ENCODE results near the gene UPF3A.
"Not testable (repeated sequence)": the region's sequence is repeated elsewhere in the genome, so short reads cannot be mapped to it uniquely, and the experiment has no call there.

Gene UPF3A, protein sequence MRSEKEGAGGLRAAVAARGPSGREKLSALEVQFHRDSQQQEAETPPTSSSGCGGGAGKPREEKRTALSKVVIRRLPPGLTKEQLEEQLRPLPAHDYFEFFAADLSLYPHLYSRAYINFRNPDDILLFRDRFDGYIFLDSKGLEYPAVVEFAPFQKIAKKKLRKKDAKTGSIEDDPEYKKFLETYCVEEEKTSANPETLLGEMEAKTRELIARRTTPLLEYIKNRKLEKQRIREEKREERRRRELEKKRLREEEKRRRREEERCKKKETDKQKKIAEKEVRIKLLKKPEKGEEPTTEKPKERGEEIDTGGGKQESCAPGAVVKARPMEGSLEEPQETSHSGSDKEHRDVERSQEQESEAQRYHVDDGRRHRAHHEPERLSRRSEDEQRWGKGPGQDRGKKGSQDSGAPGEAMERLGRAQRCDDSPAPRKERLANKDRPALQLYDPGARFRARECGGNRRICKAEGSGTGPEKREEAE

DNA sequence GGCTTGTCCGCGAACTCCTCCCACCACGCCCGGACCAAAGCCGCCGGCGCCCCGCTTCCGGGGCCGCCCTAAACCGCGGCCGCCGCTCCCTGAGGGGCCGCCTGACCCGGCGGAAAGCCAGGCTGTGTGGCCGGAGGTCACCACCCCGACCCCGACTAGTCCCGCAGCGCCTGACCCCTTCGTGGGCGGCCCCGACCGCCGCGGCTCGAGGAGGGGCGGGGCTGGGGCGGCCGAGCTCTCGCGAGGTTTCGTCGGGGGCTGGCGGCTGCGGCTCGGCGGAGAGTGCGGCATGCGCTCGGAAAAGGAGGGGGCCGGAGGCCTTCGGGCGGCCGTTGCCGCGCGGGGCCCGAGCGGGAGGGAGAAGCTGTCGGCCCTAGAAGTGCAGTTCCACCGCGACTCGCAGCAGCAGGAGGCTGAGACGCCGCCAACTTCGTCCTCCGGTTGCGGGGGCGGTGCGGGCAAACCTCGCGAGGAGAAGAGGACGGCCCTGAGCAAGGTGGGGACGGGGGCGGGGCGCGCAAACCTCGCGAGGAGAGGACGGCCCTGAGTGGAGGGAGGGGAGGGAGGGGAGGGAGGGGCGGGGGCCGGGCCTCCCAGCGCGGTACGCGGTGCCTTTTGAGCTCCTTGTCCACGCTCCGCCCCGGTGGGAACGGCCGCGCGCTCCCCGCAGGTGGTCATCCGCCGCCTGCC lies at the start of gene UPF3A:
Gene UPF3A (plus strand): TSS at position 251 of the 690 bp plus-strand sequence. CDS start 39 bp downstream, at position 290.
- DNase-seq: peak; percentile 86 to 90

- DNase-seq: no peak
Observed at GRCh38 chr13:114231886-114232285, 49.5 kb upstream of the UPF3A start.

- DNase-seq: no peak
Observed at GRCh38 chr13:114234266-114234644, 47.1 kb upstream of the UPF3A start.

- DNase-seq: peak; percentile 84 to 93
Observed at GRCh38 chr13:114234645-114235421, 46.6 kb upstream of the UPF3A start, which contains the start of gene CDC16. CDC16 (plus strand) TSS chr13:114234897; CDS start chr13:114235085, 188 bp downstream.

- DNase-seq: no peak
Observed at GRCh38 chr13:114235697-114236096, 45.7 kb upstream of the UPF3A start.

DNA sequence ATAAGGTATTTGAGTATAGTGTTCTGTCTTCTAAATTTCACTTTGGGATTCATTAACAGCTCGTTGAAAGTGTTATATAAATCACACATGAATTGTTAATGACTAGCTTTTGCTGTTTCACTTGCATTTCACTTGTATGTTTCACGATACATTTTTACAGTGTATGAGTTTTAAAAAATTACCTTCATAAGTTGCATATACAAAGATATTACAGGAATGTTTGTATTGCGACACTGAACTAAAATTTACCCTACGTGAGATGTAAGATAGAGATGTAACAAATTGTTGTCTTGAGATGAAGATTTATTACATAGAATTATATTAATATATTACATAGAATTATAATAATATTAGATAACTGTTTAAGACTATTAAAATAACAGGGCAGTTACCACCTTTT lies 45.2 kb upstream of the UPF3A start:
- DNase-seq: no peak

GRCh38 chr13:114237415-114238112 lies 43.8 kb upstream of the UPF3A start:
- DNase-seq: no peak

GRCh38 chr13:114241918-114242317 lies 39.5 kb upstream of the UPF3A start:
- DNase-seq: no peak

DNA sequence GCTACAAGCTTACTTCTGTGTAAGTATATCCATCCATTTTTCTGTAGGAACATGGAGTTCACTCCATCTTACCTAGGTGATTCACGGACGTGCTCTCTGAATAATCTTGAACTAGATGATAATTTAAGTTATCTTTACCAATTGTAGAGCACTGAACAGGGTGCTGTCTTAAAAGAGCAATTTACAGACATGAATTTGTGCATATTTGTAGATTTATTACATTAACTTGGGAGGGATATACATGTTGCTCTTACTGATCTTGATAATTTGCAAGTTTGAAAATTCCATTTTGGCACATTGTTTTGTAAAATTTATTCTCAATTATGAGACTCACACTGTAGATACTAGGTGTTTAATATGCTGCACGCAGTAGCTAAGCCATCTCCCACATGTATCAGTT lies 37.4 kb upstream of the UPF3A start:
- no peak for DNase-seq

GRCh38 chr13:114244637-114245036 lies 36.8 kb upstream of the UPF3A start:
- DNase-seq: no peak

- DNase-seq: no peak
Observed at GRCh38 chr13:114248011-114248410, 33.4 kb upstream of the UPF3A start.

DNA sequence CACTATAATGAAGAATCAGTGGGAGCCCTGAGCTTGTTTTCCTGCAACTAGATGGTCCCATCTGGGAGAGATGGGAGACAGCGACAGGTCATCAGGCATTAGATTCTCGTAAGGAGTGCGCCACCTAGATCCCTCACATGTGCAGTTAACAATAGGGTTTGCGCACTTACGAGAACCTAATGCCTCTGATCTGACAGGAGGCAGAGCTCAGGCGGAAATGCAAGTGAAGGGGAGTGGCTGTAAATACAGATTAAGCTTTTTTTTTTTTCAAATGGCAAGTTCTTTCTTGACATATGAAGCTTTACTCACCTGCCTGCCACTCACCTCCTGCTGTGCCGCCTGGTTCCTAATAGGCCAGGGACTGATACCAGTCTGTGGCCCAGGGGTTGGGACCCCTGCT lies 32.3 kb upstream of the UPF3A start:
- DNase-seq: no peak

- DNase-seq: not testable (repeated sequence)
Observed at GRCh38 chr13:114251639-114252440, 29.6 kb upstream of the UPF3A start.

GRCh38 chr13:114256547-114256946 lies 24.9 kb upstream of the UPF3A start:
- no peak for DNase-seq

DNA sequence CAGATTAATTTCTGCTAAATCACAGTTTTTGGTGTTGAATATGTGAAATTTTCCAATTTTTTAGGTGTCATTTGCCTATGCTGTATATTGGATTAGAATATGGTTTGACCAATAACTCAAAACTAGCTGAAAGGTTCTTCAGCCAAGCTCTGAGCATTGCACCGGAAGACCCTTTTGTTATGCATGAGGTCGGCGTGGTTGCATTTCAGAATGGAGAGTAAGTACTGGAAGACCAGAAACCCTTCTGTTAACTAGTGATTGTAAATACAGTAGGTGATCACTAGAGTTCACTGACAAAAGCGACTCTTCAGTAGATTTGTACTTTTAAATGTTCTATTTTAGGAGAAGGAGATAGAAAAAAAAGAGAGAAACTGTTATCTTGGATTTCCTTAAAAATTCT lies 24.4 kb upstream of the UPF3A start:
- no peak for DNase-seq

DNA sequence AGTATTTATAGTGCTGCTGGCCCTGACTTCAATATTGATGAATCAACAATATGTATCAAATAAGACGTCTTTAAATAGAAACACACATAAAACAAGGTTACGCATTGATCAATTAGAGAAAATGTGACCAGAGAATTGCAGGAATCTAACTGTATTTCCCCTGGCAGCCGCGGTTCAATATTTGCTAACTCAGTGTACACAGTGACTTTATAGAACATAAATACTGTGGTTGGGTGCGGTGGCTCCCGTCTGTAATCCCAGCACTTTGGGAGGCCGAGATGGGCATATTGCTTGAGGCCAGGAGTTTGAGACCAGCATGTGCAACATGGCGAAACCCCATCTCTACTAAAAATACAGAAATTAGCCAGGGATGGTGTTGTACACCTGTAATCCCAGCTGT lies 22.8 kb upstream of the UPF3A start:
- no peak for DNase-seq

DNA sequence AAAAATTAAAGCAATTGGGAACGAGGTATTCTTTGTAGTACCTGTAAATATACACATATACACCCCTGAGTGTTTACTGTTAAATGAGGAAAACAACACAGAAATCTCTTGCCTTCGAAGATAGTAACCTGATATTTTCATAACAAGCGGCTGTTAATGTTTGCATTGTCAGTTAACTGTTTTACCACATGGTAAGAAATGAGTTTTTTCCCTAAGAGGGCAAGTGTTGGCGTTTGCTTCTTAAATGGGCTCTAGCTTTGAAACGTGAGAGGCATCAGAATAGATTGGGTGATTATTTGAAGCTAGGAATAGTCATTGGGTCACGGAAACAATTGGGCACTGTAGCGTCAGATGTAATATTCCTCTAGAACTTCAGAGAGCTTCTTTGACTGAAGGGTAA lies 22.0 kb upstream of the UPF3A start:
- no peak for DNase-seq

DNA sequence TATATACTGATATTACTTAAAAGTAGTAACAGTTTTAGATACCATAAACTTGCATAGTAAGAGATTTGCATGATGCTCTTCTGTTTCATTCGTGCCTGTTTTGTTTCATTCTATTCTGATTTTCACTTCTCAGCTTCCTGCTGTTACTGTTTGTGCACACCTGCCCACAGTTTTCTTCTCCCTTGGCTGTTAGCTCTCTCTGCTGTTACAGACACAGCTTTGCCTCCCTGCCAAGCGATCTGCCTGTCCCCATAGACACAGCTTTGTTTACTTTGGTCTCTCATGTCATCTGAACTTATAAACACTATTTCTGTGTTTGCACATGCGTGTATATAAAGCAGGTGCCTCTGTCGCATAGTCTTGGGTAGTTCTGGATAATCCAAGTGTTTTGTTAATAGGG lies 21.4 kb upstream of the UPF3A start:
- DNase-seq: no peak

- no peak for DNase-seq
Observed at GRCh38 chr13:114260814-114261213, 20.6 kb upstream of the UPF3A start.

DNA sequence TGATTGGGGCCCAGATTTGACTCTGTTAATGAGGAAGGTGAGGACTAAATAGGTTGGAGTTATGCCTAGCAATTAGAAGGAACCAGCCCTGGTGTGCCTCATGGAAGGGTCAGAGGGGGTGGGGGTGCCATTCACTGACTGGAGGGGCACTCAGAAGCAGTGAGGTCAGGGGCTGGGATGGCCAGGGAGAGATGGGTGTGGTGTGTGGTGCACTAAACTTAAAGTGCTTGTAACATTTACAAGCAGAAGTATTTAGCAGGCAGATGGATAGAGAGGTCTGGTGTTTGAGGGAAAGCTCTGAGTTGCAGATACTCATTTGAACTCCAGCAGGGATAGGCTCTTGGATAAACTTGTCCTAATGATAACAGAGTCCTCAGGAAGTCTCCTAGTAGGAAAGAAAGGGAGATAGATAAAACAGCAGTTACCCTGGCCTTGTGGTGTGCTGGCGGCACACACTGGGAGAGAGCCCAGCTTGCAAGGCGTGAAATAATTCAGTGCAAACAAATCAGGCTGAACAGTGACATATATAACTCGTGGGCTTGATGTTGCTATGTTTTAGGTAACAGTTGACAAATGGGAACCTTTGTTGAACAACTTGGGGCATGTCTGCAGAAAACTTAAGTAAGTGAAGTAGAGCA lies 20.0 kb upstream of the UPF3A start:
- no peak for DNase-seq

GRCh38 chr13:114263578-114263977 lies 17.8 kb upstream of the UPF3A start:
- no peak for DNase-seq

All from hippocampal formation (tissue), 2 donors.